ENCODE results near the gene PLXND1.
"Not testable (repeated sequence)": the region's sequence is repeated elsewhere in the genome, so short reads cannot be mapped to it uniquely, and the experiment has no call there.

Gene PLXND1, protein sequence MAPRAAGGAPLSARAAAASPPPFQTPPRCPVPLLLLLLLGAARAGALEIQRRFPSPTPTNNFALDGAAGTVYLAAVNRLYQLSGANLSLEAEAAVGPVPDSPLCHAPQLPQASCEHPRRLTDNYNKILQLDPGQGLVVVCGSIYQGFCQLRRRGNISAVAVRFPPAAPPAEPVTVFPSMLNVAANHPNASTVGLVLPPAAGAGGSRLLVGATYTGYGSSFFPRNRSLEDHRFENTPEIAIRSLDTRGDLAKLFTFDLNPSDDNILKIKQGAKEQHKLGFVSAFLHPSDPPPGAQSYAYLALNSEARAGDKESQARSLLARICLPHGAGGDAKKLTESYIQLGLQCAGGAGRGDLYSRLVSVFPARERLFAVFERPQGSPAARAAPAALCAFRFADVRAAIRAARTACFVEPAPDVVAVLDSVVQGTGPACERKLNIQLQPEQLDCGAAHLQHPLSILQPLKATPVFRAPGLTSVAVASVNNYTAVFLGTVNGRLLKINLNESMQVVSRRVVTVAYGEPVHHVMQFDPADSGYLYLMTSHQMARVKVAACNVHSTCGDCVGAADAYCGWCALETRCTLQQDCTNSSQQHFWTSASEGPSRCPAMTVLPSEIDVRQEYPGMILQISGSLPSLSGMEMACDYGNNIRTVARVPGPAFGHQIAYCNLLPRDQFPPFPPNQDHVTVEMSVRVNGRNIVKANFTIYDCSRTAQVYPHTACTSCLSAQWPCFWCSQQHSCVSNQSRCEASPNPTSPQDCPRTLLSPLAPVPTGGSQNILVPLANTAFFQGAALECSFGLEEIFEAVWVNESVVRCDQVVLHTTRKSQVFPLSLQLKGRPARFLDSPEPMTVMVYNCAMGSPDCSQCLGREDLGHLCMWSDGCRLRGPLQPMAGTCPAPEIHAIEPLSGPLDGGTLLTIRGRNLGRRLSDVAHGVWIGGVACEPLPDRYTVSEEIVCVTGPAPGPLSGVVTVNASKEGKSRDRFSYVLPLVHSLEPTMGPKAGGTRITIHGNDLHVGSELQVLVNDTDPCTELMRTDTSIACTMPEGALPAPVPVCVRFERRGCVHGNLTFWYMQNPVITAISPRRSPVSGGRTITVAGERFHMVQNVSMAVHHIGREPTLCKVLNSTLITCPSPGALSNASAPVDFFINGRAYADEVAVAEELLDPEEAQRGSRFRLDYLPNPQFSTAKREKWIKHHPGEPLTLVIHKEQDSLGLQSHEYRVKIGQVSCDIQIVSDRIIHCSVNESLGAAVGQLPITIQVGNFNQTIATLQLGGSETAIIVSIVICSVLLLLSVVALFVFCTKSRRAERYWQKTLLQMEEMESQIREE (N-terminal part only)

GRCh38 chr3:129606636-129607390 lies at the start of gene PLXND1:
Gene PLXND1, minus strand, starts transcription at chr3:129606676. Its CDS starts 37 bp downstream, at chr3:129606639.
- peak; percentile 76 for DNase-seq

DNA sequence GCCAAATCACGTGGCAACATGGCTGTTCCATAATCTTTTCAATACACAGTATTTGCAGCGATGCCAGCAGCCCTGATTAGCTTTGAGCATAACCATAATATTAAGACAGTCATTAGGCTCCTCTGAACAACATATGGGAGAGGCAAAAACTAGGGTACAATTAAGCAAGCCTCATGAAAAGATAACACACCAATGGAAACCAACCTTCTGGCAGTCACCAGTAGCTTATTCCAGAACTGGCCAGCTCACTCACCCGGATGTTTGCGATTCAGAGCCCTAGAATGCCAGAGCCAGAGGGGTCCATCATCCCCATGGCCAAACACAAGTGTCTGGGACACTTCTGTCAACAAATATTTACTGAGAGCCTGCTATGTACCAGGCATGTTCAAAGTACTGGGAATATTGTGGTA lies 48.8 kb upstream of the PLXND1 start:
- no peak for DNase-seq

- no peak for DNase-seq
Observed at GRCh38 chr3:129654131-129654530, 47.7 kb upstream of the PLXND1 start.

GRCh38 chr3:129653019-129653418 lies 46.5 kb upstream of the PLXND1 start:
- no peak for DNase-seq

- no peak for DNase-seq
Observed at GRCh38 chr3:129651435-129652202, 45.1 kb upstream of the PLXND1 start.

- DNase-seq = peak; percentile 77
Observed at GRCh38 chr3:129650256-129650872, 43.9 kb upstream of the PLXND1 start.

DNA sequence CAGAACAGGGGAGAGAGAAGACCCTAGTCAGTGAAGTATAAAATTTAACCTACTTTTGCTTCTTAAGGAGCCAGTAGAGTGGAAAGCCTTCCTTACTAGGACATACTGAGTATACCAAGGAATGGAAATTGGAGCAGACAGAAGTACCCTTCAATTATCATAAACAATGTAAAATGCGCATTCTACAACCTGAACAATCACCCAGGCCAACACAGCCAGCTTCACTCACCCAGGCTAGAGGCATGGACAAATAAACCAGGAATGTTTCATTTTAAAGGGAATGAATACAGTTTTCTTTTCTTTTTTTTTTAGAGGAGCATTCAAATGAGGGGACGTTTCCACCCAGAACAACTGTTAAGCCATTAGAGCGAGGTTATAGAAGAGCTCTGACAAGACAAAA lies 41.9 kb upstream of the PLXND1 start:
- DNase-seq = no peak

DNA sequence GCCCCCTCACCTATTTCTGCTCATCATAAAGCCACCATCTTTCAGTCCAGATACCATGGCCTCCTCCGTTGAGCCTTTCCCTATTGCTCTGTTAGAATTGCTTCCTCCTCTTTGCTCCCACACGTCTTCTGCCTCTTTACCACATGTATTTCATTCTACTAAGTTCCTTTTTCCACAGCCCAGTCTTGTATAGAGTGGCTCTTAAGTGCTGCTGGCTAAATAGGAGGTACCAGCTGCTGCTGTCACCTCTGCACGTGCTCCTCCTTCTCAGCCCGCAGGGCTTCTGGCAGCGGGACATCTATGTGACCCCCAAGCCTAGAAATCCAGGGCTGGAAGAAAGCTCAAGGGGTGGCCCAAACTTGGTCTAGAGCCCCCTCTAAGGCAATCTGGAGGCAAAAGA lies 38.8 kb upstream of the PLXND1 start:
- no peak for DNase-seq

DNA sequence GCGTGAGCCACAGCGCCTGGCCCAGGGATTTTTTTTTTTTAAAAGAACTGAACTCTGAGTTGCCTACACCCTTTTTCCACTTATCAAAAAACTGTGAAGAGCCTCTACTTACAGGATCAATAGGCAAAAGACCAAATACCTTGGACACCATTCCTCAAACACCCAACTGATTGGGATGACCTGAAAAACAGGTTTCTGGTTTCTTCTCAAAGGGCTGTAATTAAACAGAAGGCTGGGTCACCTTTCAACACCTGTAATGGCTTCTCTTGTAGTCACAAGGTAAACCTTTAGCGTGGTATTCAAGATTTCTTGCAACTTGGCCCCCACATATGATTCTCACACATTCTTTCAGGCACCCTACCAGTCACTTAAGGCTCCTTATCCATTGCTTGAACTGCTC lies 38.4 kb upstream of the PLXND1 start:
- no peak for DNase-seq

DNA sequence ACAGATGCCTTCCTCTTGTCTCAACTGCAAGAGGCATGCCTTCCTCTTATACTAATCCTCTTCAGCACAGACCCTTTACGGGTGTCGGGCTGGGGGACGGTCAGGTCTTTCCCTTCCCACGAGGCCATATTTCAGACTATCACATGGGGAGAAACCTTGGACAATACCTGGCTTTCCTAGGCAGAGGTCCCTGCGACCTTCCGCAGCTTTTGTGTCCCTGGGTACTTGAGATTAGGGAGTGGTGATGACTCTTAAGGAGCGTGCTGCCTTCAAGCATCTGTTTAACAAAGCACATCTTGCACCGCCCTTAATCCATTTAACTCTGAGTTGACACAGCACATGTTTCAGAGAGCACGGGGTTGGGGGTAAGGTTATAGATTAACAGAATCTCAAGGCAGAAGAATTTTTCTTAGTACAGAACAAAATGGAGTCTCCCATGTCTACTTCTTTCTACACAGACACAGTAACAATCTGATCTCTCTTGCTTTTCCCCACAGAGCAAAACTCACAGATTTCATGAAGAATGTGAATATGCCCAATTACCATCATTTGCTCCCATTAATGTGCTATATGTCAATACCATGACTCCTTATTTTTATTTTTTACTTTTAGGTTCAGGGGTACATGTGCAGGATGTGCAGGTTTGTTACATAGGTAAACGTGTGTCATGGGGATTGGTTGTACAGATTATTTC lies 35.2 kb upstream of the PLXND1 start:
- DNase-seq = not testable (repeated sequence)

DNA sequence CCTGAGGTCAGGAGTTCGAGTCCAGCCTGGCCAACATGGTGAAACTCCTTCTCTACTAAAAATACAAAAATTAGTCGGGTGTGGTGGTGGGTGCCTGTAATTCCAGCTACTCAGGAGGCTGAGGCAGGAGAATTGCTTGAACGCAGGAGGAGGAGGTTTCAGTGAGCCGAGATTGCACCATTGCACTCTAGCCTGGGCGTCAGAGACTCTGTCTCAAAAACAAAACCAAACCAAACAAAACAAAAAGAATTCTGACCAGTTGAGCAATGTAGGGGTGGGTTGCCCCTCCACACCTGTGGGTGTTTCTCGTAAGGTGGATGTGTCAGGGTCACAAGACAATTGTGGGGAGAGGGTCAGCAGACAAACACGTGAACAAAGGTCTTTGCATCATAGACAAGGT lies 34.5 kb upstream of the PLXND1 start:
- DNase-seq = not testable (repeated sequence)

DNA sequence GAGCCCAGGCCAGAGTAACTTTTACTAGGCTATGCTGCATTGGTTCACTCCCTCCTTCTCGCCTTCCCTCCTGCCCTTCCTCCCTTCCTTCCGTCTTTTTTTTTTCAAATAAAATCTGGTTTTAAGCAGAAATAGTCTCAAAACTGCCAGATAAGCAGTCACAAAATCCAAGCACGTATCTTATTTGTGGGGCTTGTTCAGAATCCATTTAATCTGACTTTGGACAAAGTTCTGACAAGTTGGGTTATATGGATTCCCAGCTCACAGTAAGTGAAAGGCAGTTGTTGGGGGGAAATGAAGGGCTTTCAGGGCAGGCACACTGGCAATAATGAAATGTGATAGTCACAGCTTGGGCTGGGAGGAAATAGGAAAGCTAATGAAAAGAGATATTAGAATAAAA lies 32.0 kb upstream of the PLXND1 start:
- no peak for DNase-seq

GRCh38 chr3:129636082-129636481 lies 29.6 kb upstream of the PLXND1 start:
- no peak for DNase-seq

- DNase-seq = no peak
Observed at GRCh38 chr3:129635656-129636055, 29.2 kb upstream of the PLXND1 start.

GRCh38 chr3:129633751-129634481 lies 27.4 kb upstream of the PLXND1 start:
- no peak for DNase-seq

- DNase-seq = no peak
Observed at GRCh38 chr3:129632977-129633376, 26.5 kb upstream of the PLXND1 start.

GRCh38 chr3:129632556-129632955 lies 26.1 kb upstream of the PLXND1 start:
- no peak for DNase-seq

GRCh38 chr3:129632056-129632455 lies 25.6 kb upstream of the PLXND1 start:
- no peak for DNase-seq

GRCh38 chr3:129629011-129629410 lies 22.5 kb upstream of the PLXND1 start:
- no peak for DNase-seq

DNA sequence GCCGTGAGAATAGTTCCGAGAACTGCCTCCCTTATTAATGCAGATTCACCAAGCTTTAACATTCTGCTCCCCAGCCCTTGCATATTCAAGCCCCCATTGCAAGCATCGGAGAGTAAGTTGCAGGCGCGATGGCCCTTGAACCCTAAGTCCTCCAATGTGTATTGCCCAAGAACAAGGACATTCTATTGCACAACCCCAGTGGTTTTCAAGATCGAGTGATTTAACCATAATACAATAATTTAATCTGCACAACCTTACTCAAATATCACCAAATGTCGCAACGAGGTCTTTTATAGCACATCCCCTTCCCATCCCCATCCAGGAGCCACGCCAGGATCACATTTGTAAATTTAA lies 21.7 kb upstream of the PLXND1 start:
- DNase-seq = no peak

Measured in activated effector memory CD4-positive, alpha-beta T cell treated with anti-CD3 and anti-CD28 coated beads, Interleukin-2, amount 50 U/mL, for 16 hours (primary cell).